ENCODE measurements around the gene APOD. TPM values are rescaled to one million over a fixed set of nuclear protein-coding genes. Genes with fewer than 3 reads are reported as not detected.
"Not testable (repeated sequence)": the region's sequence is repeated elsewhere in the genome, so short reads cannot be mapped to it uniquely, and the experiment has no call there.

Gene APOD
- total RNA-seq (2021; fragmentation: NEBNext Ultra II Directional; extraction: Animal tissue kit (Norgen Biotek cat#: 25700)): under 1 TPM in 2 of 6 experiments, not detected in 4; 0.14 to 0.38 TPM
- long read RNA-seq: 0 reads

DNA sequence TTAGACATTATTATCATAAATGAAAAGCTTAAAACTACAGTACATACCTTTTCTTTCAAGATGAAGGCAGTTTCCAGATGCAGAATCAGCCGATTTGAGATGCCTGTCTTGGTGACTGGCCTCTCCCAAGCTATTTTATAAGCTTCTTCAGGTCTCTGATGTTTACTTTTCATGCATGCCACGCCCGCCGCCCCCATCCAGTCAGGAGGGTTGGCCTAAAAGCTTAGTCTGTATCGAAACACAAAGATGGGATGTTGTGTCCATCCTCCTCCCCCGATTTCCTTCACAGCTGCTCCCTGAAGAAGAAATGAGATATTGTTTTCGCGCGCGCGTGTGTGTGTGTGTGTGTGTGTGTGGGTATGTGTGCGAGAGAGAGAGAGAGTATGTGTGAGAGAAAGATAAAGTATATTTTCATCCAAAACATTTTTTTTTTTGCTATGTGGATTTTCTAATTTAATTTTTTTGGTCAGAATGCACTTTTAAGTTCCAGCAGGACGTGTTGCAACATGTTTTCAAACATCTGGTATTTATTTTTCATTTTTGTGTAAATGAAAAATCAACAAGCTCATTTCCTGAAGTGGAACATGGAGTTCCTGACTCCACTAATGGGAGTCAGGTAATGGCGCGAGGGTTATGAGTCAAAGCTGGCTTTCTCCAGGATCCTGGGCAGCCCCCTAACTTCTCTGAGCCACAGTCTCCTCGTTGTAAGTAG, at the start of gene APOD:
TSS of gene APOD (minus strand) at position 110 of the 712 bp plus-strand sequence. CDS start 4,479 bp downstream, outside the sequence.
- DNase-seq: no peak
- Mint-ChIP-seq H3K27ac (no peak within 1 kb of the TSS), H3K36me3 (ENCODE audit: low read depth) (no peaks in the 10 kb centered on the region), H3K9me3 (no peaks in the 10 kb centered on the region), H3K4me3 (peak within 1 kb of the TSS; percentile 76), H3K27me3 (ENCODE audit: insufficient read depth) (peaks cover 22% of the 10 kb centered on the region), H3K4me1 (ENCODE audit: low read depth) (peaks cover 18% of the 10 kb centered on the region)
- TF ChIP-seq, protein P1, sequence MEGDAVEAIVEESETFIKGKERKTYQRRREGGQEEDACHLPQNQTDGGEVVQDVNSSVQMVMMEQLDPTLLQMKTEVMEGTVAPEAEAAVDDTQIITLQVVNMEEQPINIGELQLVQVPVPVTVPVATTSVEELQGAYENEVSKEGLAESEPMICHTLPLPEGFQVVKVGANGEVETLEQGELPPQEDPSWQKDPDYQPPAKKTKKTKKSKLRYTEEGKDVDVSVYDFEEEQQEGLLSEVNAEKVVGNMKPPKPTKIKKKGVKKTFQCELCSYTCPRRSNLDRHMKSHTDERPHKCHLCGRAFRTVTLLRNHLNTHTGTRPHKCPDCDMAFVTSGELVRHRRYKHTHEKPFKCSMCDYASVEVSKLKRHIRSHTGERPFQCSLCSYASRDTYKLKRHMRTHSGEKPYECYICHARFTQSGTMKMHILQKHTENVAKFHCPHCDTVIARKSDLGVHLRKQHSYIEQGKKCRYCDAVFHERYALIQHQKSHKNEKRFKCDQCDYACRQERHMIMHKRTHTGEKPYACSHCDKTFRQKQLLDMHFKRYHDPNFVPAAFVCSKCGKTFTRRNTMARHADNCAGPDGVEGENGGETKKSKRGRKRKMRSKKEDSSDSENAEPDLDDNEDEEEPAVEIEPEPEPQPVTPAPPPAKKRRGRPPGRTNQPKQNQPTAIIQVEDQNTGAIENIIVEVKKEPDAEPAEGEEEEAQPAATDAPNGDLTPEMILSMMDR (IDR thresholded peaks at IDR 0.05): no peak

DNA sequence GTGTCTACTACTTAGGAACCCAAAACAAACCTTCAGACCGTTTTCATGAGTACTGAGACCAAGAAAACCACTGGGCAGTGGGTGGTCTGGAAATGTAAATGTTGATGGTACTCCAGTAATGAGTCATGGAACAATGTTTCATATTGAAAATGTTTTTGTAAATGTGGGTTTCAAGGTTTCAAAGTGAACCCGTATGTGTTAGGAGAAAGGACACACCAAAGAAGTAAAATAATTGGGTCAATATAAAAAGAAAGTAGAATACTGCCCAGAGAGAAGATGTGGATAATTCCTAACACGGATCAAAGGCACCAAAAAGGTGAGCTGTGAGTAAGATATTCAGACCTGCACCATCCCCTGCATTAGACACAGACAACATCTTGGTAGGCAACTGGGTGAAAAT, 49.6 kb upstream of the APOD start:
- H3K27ac Mint-ChIP-seq; H3K27me3 Mint-ChIP-seq (ENCODE audit: insufficient read depth); DNase-seq; H3K36me3 Mint-ChIP-seq (ENCODE audit: low read depth); H3K4me3 Mint-ChIP-seq; H3K9me3 Mint-ChIP-seq; H3K4me1 Mint-ChIP-seq (ENCODE audit: low read depth): not testable (repeated sequence)

DNA sequence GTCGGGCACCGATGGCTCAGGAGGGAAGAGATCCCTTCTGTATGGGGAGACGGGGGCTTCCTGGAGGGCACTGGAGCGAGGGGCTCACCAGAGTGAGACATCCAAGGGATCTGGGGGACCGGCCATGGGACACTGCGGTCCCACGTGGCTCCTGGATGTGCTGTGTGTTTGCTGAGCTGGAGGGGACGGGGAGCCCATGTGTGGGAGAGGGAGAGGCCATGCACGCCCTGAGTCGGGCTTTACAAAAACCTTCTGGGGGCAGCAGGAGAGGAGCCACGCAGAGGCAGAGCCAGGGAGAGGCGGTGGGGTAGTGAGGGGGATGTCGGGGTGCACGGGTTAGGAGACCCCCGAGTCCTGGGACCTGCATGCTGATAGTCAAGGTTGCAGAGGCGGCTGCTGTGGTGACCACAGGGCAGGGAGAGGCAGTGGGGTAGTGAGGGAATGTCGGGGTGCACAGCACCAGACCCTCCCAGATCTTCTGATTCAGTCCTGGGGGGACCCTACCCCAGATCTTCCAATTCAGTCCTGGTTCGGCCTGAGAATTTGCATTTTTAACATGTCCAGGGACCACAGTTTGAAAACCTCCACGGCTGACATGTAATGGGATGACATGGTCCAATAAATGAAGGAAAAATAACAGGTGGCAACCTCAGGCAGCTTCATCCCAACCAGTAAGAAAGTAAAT, 48.9 kb upstream of the APOD start:
- not testable (repeated sequence) for H3K27me3 Mint-ChIP-seq (ENCODE audit: insufficient read depth); H3K27ac Mint-ChIP-seq; H3K4me3 Mint-ChIP-seq; DNase-seq; H3K9me3 Mint-ChIP-seq; H3K4me1 Mint-ChIP-seq (ENCODE audit: low read depth); H3K36me3 Mint-ChIP-seq (ENCODE audit: low read depth)

DNA sequence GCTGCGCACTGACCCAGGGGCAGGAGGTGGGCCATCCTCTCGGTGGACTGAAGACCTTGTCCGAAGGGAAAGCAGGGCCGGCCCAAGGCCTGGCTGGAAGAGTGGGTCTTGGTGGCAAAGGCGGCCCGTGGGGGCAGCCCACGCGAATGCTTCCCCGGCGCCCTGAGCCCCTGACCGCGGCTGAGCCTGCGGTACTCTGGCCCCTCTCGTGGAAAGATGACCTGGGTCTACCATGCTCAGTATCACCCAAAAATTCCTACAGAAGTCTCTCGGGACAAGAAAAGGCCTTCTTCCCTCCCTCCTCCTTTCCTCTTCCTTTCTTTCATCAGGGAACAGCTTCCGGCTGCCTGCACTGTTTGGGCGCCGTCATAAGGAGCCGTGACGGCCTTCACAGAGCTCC, 48.3 kb upstream of the APOD start:
- H3K4me3 Mint-ChIP-seq; DNase-seq; H3K27me3 Mint-ChIP-seq (ENCODE audit: insufficient read depth); H3K27ac Mint-ChIP-seq; H3K4me1 Mint-ChIP-seq (ENCODE audit: low read depth); H3K36me3 Mint-ChIP-seq (ENCODE audit: low read depth); H3K9me3 Mint-ChIP-seq: not testable (repeated sequence)

DNA sequence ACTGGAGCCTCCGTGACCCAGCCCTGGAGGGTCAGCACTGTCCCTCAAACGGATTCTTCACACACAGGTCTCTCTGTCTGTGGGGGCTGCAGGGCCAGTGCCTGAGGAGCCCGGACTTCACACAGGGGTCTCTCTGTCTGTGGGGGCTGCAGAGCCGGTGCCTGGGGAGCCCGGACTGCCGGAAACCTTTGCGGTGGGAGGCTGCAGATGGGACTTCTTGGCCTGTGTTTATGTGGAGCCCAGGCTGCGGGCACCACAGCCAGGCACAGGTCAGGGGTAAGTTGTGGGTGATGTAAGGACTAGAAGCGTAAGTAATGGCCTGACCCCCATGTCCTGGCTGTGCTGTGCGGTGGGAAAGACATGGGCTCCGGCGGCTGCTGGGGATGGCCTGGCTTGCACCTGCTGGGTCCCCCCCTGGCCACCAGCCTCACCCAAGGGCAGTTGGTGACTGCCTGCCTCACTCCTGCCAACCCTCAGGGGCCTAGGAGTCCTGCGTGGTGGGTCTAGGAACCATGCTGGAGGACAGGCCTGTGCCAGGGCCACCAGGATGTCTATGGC, 47.3 kb upstream of the APOD start:
- H3K9me3 Mint-ChIP-seq; DNase-seq; H3K27me3 Mint-ChIP-seq (ENCODE audit: insufficient read depth); H3K4me3 Mint-ChIP-seq; H3K36me3 Mint-ChIP-seq (ENCODE audit: low read depth); H3K27ac Mint-ChIP-seq; H3K4me1 Mint-ChIP-seq (ENCODE audit: low read depth): not testable (repeated sequence)

DNA sequence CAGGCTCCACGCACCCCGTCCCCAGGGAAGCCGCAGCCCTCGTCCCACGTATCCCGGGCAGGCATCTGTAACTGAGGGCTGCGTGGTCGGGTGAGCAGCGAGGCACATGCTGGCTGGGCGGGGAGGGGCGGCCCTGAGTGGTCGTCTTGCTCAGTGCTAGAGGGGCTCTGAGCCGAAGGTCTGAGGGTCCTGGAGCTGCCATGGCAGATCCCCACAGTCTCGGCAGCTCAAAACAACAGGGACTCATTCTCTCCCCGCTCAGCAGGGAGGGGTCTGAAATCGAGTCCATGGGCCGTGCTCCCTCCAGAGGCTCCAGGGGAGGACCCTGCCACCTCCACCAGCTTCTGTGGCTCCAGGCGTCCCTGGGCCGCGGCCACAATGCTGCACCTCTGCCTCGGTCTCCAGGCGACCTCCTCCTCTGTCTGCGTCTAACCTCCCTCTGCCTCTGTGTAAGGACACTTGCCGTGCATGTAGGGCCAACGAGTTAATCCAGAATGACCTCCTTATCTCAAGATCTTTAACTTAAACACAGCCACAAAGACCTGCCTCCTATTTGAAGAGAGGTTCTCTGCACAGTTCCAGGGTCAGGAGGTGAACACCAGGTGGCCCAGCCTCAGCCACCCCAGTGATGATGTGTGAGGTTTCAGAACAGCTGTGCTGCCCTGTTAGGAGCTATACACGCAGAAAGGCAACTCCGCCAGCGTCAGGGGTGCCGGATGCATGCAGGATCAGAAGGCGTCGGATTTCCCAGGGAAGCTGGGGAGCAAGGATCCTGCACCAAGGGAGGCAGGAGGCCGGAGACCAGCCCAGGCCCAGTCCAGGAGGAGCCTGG, 46.6 kb upstream of the APOD start:
- not testable (repeated sequence) for H3K27me3 Mint-ChIP-seq (ENCODE audit: insufficient read depth); H3K36me3 Mint-ChIP-seq (ENCODE audit: low read depth); H3K9me3 Mint-ChIP-seq

DNA sequence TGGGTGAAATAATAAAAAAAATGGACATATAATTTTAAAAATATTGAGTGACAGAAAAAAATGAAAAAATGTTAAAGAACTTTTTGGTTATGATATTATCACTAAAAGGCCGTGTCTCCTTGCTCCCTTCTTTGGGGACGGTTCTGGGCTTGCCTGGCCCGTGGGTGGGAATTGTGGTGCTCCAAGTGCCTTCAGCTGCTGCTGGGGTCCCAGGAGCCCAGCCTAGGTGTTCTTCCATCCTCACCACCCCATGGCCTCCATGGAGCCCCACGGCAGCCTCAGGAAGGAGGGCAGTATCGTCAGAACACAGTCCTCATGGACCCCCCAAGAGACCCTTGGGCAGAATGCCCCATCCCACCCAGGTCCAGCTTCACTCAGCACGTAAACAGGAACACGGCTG, 45.9 kb upstream of the APOD start:
- not testable (repeated sequence) for H3K27me3 Mint-ChIP-seq (ENCODE audit: insufficient read depth); H3K9me3 Mint-ChIP-seq; H3K4me1 Mint-ChIP-seq (ENCODE audit: low read depth); DNase-seq; H3K36me3 Mint-ChIP-seq (ENCODE audit: low read depth); H3K27ac Mint-ChIP-seq; H3K4me3 Mint-ChIP-seq

More for the DNA sequence above, 46.6 kb upstream of the APOD start:
- H3K27ac Mint-ChIP-seq; H3K4me3 Mint-ChIP-seq; H3K4me1 Mint-ChIP-seq (ENCODE audit: low read depth); DNase-seq: not testable (repeated sequence)

DNA sequence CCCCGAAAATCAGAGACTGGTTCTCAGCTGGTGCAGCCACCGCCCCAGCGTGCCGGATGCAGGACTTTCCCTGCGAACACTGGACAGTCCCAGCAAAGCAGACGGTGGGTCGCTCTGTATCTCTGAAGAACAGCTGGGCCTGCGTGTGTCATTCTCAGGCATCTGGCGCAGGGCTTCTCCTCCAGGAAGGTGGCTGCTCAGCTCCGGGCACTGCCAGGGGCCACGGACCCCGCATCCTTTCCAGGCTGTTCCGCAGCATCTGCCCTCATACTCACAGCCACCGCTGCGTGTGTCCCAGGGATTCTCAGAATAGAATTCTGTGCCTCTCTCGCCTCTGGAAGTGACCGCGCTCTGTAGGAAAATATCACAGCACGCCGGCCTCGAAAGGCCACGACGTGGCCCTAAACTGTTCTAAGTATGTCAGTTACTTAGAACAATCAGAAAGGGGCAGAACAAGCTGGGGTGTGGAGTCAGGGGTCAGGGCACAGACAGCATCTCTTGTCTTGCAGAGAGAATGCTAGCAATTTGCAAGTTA, 44.7 kb upstream of the APOD start:
- H3K27ac Mint-ChIP-seq; H3K4me3 Mint-ChIP-seq; H3K9me3 Mint-ChIP-seq; H3K4me1 Mint-ChIP-seq (ENCODE audit: low read depth); H3K36me3 Mint-ChIP-seq (ENCODE audit: low read depth); H3K27me3 Mint-ChIP-seq (ENCODE audit: insufficient read depth); DNase-seq: not testable (repeated sequence)

DNA sequence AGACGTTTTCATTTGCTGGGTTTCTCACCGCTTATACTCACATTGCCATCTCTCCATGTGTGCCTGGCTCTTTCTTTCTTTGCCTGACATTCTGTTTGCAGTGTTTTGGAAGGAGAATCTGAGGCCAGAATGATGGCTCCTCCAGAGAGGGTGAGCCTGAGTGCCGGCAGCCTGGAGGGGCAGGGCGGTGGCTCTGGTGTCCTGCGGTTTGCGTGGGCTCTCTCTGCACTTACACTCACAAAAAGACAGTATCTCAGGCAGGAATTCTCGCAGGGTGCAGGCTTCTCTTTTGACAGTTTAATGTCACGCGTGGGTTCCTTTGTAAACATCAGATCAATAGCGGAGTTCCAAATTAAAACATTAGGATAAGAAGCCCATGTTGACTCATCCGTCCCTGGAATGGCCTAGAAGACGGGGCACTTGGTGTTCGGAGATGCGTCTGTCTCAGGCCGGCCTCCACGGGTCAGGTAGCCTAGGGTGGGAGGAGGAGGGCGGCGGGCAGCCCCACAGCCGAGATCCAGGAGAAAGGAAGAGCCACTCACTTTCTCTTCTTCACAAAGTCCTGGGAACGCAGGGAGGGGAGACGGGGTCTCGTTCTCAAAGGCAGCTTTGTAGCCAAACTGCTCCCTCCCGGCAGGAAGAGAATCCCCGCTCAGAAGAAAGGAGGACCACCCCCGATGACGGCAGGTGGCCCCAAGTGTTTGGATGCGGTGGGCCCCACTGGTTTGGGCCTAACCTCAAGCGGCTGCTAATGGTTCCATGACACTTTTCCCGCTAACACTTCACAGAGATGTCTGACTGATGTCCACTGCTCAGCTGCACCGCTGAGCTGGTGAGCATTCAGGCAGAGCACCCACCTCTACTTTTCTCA, 44.0 kb upstream of the APOD start:
- not testable (repeated sequence) for H3K27ac Mint-ChIP-seq; H3K4me3 Mint-ChIP-seq; H3K27me3 Mint-ChIP-seq (ENCODE audit: insufficient read depth); DNase-seq; H3K36me3 Mint-ChIP-seq (ENCODE audit: low read depth); H3K9me3 Mint-ChIP-seq; H3K4me1 Mint-ChIP-seq (ENCODE audit: low read depth)

DNA sequence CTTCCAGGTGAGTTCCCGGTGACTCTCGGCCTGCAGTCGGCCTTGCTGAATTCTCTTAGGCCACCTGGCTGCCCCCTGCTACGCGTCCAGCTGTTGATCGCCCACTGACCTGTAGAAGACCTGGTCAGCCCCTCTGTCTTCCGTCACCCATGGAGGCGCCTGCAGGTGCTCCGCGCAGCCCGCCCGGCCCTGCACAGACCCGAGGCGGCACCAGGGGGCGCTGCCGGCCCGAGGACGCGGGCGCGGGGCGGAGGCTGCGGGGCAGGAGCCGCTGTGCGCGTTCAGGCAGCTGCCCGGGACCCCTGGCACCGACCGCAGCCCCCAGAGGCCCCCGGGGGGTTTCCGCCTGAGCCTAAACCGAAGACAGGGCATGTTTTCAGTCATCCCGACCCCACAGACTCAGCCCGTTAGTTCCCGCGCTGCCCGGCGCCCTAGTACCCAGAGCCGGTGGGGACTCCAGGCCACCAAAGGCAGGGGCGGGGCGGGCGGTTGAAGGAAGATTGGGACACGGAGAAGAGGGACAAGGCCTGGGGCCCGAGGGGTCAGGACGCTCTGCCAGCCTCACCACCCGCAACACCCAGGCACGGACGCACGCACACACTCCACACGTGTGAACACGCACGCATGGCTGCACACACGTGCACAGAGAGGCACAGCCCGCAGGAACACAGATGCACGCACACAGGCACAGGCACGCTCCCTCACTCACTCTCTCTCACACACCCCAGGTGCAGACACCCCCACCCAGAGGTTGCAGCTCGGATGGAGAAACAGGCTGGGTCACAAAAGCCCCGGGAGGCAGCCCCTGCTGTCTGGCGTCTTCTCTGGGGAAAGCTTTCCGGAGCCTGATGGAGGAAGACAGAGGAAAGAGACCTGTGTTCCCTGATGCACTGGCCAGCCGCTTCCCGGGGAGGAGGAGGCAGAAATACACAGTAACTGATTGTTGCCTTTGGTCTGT, 41.1 kb upstream of the APOD start:
- DNase-seq; H3K4me1 Mint-ChIP-seq (ENCODE audit: low read depth); H3K27ac Mint-ChIP-seq; H3K27me3 Mint-ChIP-seq (ENCODE audit: insufficient read depth); H3K36me3 Mint-ChIP-seq (ENCODE audit: low read depth); H3K4me3 Mint-ChIP-seq; H3K9me3 Mint-ChIP-seq: not testable (repeated sequence)

DNA sequence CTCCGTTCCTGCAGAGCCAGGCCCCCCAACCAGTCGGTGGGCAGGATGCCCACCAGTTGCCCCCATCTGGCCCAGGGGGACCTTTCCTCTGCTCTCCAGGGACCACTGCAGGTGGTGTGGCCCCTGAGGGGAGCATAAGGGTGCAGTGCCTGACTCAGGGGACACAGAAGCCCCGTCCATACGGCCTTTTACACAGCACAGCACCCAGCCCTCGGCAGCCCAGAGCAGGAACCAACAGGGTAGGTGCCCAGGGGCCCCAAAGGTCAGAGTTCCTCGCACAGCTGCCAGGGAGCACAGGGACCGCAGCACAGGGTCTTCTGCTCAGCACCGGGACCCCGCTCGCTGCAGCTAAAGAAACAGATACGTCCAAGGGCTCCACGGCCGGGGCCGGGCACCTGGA, 40.4 kb upstream of the APOD start:
- H3K9me3 Mint-ChIP-seq; DNase-seq; H3K36me3 Mint-ChIP-seq (ENCODE audit: low read depth); H3K27me3 Mint-ChIP-seq (ENCODE audit: insufficient read depth); H3K4me3 Mint-ChIP-seq; H3K27ac Mint-ChIP-seq; H3K4me1 Mint-ChIP-seq (ENCODE audit: low read depth): not testable (repeated sequence)

All from HFFc6 (cell line).